ENCODE data around the gene PERM1.
"Not testable (repeated sequence)": the region's sequence is repeated elsewhere in the genome, so short reads cannot be mapped to it uniquely, and the experiment has no call there.

PERM1 gene

GRCh38 chr1:978069-978834 lies 3.6 kb downstream of the PERM1 start:
- Histone ChIP-seq H3K9me3 (ENCODE audit: control insufficient read depth, low read length) (no peaks in the 10 kb centered on the region), H3K9ac (ENCODE audit: low read length) (no peak overlapping the region), H3K27me3 (ENCODE audit: control insufficient read depth, insufficient read depth, low read length) (peaks cover 21% of the 10 kb centered on the region), H3K4me3 (ENCODE audit: low read length) (no peak overlapping the region), H3K36me3 (ENCODE audit: control insufficient read depth, insufficient read depth, low read length) (no peaks in the 10 kb centered on the region), H3K4me1 (ENCODE audit: control insufficient read depth, insufficient read depth, low read length) (peaks cover 4% of the 10 kb centered on the region)

- not testable (repeated sequence) for H3K27me3 ChIP-seq (ENCODE audit: control insufficient read depth, insufficient read depth, low read length)
Observed at GRCh38 chr1:976791-977190, 5.1 kb downstream of the PERM1 start.

GRCh38 chr1:975896-976683 lies 5.8 kb downstream of the PERM1 start:
- H3K4me3 ChIP-seq (ENCODE audit: low read length), result no peak overlapping the region
- H3K4me1 ChIP-seq (ENCODE audit: control insufficient read depth, insufficient read depth, low read length), result peaks cover 4% of the 10 kb centered on the region
- no peak overlapping the region for H3K9ac ChIP-seq (ENCODE audit: low read length)
- no peaks in the 10 kb centered on the region for H3K9me3 ChIP-seq (ENCODE audit: control insufficient read depth, low read length)
- H3K27me3 ChIP-seq (ENCODE audit: control insufficient read depth, insufficient read depth, low read length), result peaks cover 3% of the 10 kb centered on the region
- H3K36me3 ChIP-seq (ENCODE audit: control insufficient read depth, insufficient read depth, low read length), result no peaks in the 10 kb centered on the region

More at GRCh38 chr1:976791-977190, 5.1 kb downstream of the PERM1 start:
- H3K4me3 ChIP-seq (ENCODE audit: low read length); H3K36me3 ChIP-seq (ENCODE audit: control insufficient read depth, insufficient read depth, low read length); H3K9me3 ChIP-seq (ENCODE audit: control insufficient read depth, low read length); H3K4me1 ChIP-seq (ENCODE audit: control insufficient read depth, insufficient read depth, low read length); H3K9ac ChIP-seq (ENCODE audit: low read length): not testable (repeated sequence)

- Histone ChIP-seq H3K36me3 (ENCODE audit: control insufficient read depth, insufficient read depth, low read length) (no peaks in the 10 kb centered on the region), H3K9ac (ENCODE audit: low read length) (no peak overlapping the region), H3K27me3 (ENCODE audit: control insufficient read depth, insufficient read depth, low read length) (peaks cover 9% of the 10 kb centered on the region), H3K9me3 (ENCODE audit: control insufficient read depth, low read length) (no peaks in the 10 kb centered on the region), H3K4me1 (ENCODE audit: control insufficient read depth, insufficient read depth, low read length) (peaks cover 4% of the 10 kb centered on the region), H3K4me3 (ENCODE audit: low read length) (no peak overlapping the region)
Observed at GRCh38 chr1:975365-975764, 6.5 kb downstream of the PERM1 start.

GRCh38 chr1:974687-975328 lies 7.1 kb downstream of the PERM1 start:
- no peaks in the 10 kb centered on the region for H3K36me3 ChIP-seq (ENCODE audit: control insufficient read depth, insufficient read depth, low read length)
- no peak overlapping the region for H3K4me3 ChIP-seq (ENCODE audit: low read length)
- H3K27me3 ChIP-seq (ENCODE audit: control insufficient read depth, insufficient read depth, low read length), result peaks cover 14% of the 10 kb centered on the region
- no peaks in the 10 kb centered on the region for H3K9me3 ChIP-seq (ENCODE audit: control insufficient read depth, low read length)
- H3K9ac ChIP-seq (ENCODE audit: low read length), result no peak overlapping the region
- H3K4me1 ChIP-seq (ENCODE audit: control insufficient read depth, insufficient read depth, low read length), result peaks cover 4% of the 10 kb centered on the region

- H3K4me1 ChIP-seq (ENCODE audit: control insufficient read depth, insufficient read depth, low read length), result peaks cover 4% of the 10 kb centered on the region
- H3K9ac ChIP-seq (ENCODE audit: low read length), result no peak overlapping the region
- no peak overlapping the region for H3K4me3 ChIP-seq (ENCODE audit: low read length)
- peaks cover 14% of the 10 kb centered on the region for H3K27me3 ChIP-seq (ENCODE audit: control insufficient read depth, insufficient read depth, low read length)
- no peaks in the 10 kb centered on the region for H3K9me3 ChIP-seq (ENCODE audit: control insufficient read depth, low read length)
- H3K36me3 ChIP-seq (ENCODE audit: control insufficient read depth, insufficient read depth, low read length), result no peaks in the 10 kb centered on the region
Observed at GRCh38 chr1:974293-974640, 7.6 kb downstream of the PERM1 start.

GRCh38 chr1:973459-974292 lies 8.2 kb downstream of the PERM1 start:
- Histone ChIP-seq H3K9me3 (ENCODE audit: control insufficient read depth, low read length) (no peaks in the 10 kb centered on the region), H3K4me1 (ENCODE audit: control insufficient read depth, insufficient read depth, low read length) (peaks cover 4% of the 10 kb centered on the region), H3K9ac (ENCODE audit: low read length) (no peak overlapping the region), H3K27me3 (ENCODE audit: control insufficient read depth, insufficient read depth, low read length) (peaks cover 14% of the 10 kb centered on the region), H3K36me3 (ENCODE audit: control insufficient read depth, insufficient read depth, low read length) (no peaks in the 10 kb centered on the region), H3K4me3 (ENCODE audit: low read length) (no peak overlapping the region)

- peaks cover 10% of the 10 kb centered on the region for H3K4me1 ChIP-seq (ENCODE audit: control insufficient read depth, insufficient read depth, low read length)
- no peaks in the 10 kb centered on the region for H3K36me3 ChIP-seq (ENCODE audit: control insufficient read depth, insufficient read depth, low read length)
- no peak overlapping the region for H3K4me3 ChIP-seq (ENCODE audit: low read length)
- H3K9ac ChIP-seq (ENCODE audit: low read length), result no peak overlapping the region
- peaks cover 16% of the 10 kb centered on the region for H3K27me3 ChIP-seq (ENCODE audit: control insufficient read depth, insufficient read depth, low read length)
- H3K9me3 ChIP-seq (ENCODE audit: control insufficient read depth, low read length), result no peaks in the 10 kb centered on the region
Observed at GRCh38 chr1:972726-973458, 9.0 kb downstream of the PERM1 start.

GRCh38 chr1:971751-972506 lies 10.0 kb downstream of the PERM1 start:
- H3K4me3 ChIP-seq (ENCODE audit: low read length), result no peak overlapping the region
- no peaks in the 10 kb centered on the region for H3K36me3 ChIP-seq (ENCODE audit: control insufficient read depth, insufficient read depth, low read length)
- H3K4me1 ChIP-seq (ENCODE audit: control insufficient read depth, insufficient read depth, low read length), result peaks cover 19% of the 10 kb centered on the region
- H3K9me3 ChIP-seq (ENCODE audit: control insufficient read depth, low read length), result no peaks in the 10 kb centered on the region
- H3K9ac ChIP-seq (ENCODE audit: low read length), result no peak overlapping the region
- H3K27me3 ChIP-seq (ENCODE audit: control insufficient read depth, insufficient read depth, low read length), result peaks cover 20% of the 10 kb centered on the region

GRCh38 chr1:970973-971730 lies 10.7 kb downstream of the PERM1 start:
- Histone ChIP-seq H3K9me3 (ENCODE audit: control insufficient read depth, low read length) (no peaks in the 10 kb centered on the region), H3K4me1 (ENCODE audit: control insufficient read depth, insufficient read depth, low read length) (peaks cover 18% of the 10 kb centered on the region), H3K36me3 (ENCODE audit: control insufficient read depth, insufficient read depth, low read length) (no peaks in the 10 kb centered on the region), H3K27me3 (ENCODE audit: control insufficient read depth, insufficient read depth, low read length) (peaks cover 20% of the 10 kb centered on the region), H3K4me3 (ENCODE audit: low read length) (no peak overlapping the region), H3K9ac (ENCODE audit: low read length) (no peak overlapping the region)

All from mucosa of stomach (tissue), 1 donor.